PFSK-1 (cell line): ENCODE data around the gene AWAT2.

Experiments used
- FOXP2 ChIP-seq: optimal IDR thresholded peaks from 2 replicates; pipeline ENCODE3; 2011; ENCODE audit warnings: borderline replicate concordance, control low read depth, inconsistent platforms; ENCODE audit not compliant: insufficient read depth; ENCODE audit errors: extremely low read length, extremely low read depth
- POLR2AphosphoS5 ChIP-seq: IDR thresholded peaks from 2 replicates; pipeline ENCODE4 v1.6.1; 2012; ENCODE audit warnings: low read depth, mild to moderate bottlenecking, control low read depth, low read length, moderate library complexity
- REST ChIP-seq, 2 experiments: IDR thresholded peaks; 2 replicates each; pipeline versions ENCODE4 v1.6.1 to v1.8.0; 2011 to 2012; ENCODE audit warnings: low read depth in 2 of 2, low read length in 2 of 2, control low read depth in 1 of 2, inconsistent platforms in 1 of 2, mild to moderate bottlenecking in 1 of 2, moderate library complexity in 1 of 2; ENCODE audit not compliant: insufficient read depth in 1 of 2
- SIN3A ChIP-seq: IDR thresholded peaks from 2 replicates; pipeline ENCODE4 v1.6.1; 2012; ENCODE audit warnings: mild to moderate bottlenecking, low read length, moderate library complexity, borderline replicate concordance; ENCODE audit not compliant: insufficient read depth
- TAF1 ChIP-seq: IDR thresholded peaks from 2 replicates; pipeline ENCODE4 v1.6.1; 2012; ENCODE audit warnings: low read length, control low read depth, borderline replicate concordance; ENCODE audit not compliant: insufficient read depth

Gene AWAT2

GRCh38 chrX:69996113-69996468 is 53.6 kb downstream of the AWAT2 start:
- TF ChIP-seq SIN3A, result no peak
- no peak for TF ChIP-seq POLR2AphosphoS5
- TF ChIP-seq FOXP2, result no peak
- TF ChIP-seq REST (IDR thresholded peaks at IDR 0.05; ENCODE audit: insufficient read depth in 1 of 2, low read depth in 2 of 2, low read length in 2 of 2), result no peak
- no peak for TF ChIP-seq TAF1

- TF ChIP-seq SIN3A (no peak), TAF1 (no peak), POLR2AphosphoS5 (no peak)
Measured at GRCh38 chrX:69995362-69996112, 54.2 kb downstream of the AWAT2 start.

GRCh38 chrX:69993494-69993893 is 56.2 kb downstream of the AWAT2 start:
- TF ChIP-seq REST (IDR thresholded peaks at IDR 0.05; ENCODE audit: insufficient read depth in 1 of 2, low read depth in 2 of 2, low read length in 2 of 2) (no peak), TAF1 (no peak), POLR2AphosphoS5 (no peak), SIN3A (no peak)

GRCh38 chrX:69991685-69992084 is 58.1 kb downstream of the AWAT2 start:
- TF ChIP-seq REST (IDR thresholded peaks at IDR 0.05; ENCODE audit: insufficient read depth in 1 of 2, low read depth in 2 of 2, low read length in 2 of 2) (no peak), SIN3A (no peak), TAF1 (no peak), POLR2AphosphoS5 (no peak), FOXP2 (no peak)
